Erythroblast (primary cell): Measurements from ENCODE around the gene TRPM3.

ENCODE experiments used
- GATA1 ChIP-seq: IDR thresholded peaks from 2 replicates; pipeline ENCODE4 v1.6.1; 2011; ENCODE audit warnings: low read depth, mild to moderate bottlenecking, control low read depth, low read length, moderate library complexity
- POLR2A ChIP-seq: IDR thresholded peaks from 2 replicates; pipeline ENCODE4 v1.6.1; 2011; ENCODE audit warnings: mild to moderate bottlenecking, low read length

GRCh38 chr9:70975821-70976220 lies 145.6 kb downstream of the TRPM3 start:
- no peak for TF ChIP-seq POLR2A
- TF ChIP-seq GATA1, result no peak
